ENCODE results near the gene GFRA1.

- no peak for TF ChIP-seq CTCF (IDR thresholded peaks at IDR 0.05)
- TF ChIP-seq EZH2 (IDR thresholded peaks at IDR 0.05), result no peak
Measured at GRCh38 chr10:116255886-116256751, 16.9 kb downstream of the GFRA1 start.
